Vagina (tissue), 2 donors: ENCODE data around the gene PRTN3. TPM values are rescaled to one million over a fixed set of nuclear protein-coding genes. Genes with fewer than 3 reads are reported as not detected.

Experiments
- DNase-seq, 2 donors: peaks; one replicate each; pipeline ENCODE4 v3.0.0-alpha.2; 2017; ENCODE audit errors: extremely low spot score in 2 of 2
- H3K27ac ChIP-seq: fragments of 200-600 bp; sonication (generic); one replicate; pipeline ENCODE4 v1.5.1; 2019
- H3K27me3 ChIP-seq: fragments of 200-600 bp; sonication (generic); one replicate; pipeline ENCODE4 v1.5.1; 2019
- H3K36me3 ChIP-seq, 2 donors: fragments of 200-600 bp; sonication (generic); one replicate each; pipeline ENCODE4 v1.5.1; 2017 to 2019
- H3K4me1 ChIP-seq: fragments of 200-600 bp; sonication (generic); one replicate; pipeline ENCODE4 v1.5.1; 2019
- H3K4me3 ChIP-seq, 2 donors: fragments of 200-600 bp; sonication (generic); 1 replicate in 1 of 2; 2 replicates in 1 of 2; pipeline ENCODE4 v1.5.1; 2016 to 2019
- H3K9me3 ChIP-seq: fragments of 200-600 bp; sonication (generic); one replicate; pipeline ENCODE4 v1.5.1; 2019
- POLR2A ChIP-seq, 2 donors: fragments of 450-650 bp; IDR thresholded peaks; one replicate each; pipeline ENCODE4 v1.6.1; 2017; ENCODE audit warnings: antibody characterized with exemption in 2 of 2, mild to moderate bottlenecking in 2 of 2, moderate library complexity in 2 of 2
- POLR2AphosphoS5 ChIP-seq, 2 donors: sonication (generic); formaldehyde crosslinking; IDR thresholded peaks; one replicate each; pipeline ENCODE4 v1.9.0; 2017; ENCODE audit warnings: antibody characterized with exemption in 2 of 2, mild to moderate bottlenecking in 2 of 2, low read depth in 1 of 2; ENCODE audit not compliant: insufficient read depth in 1 of 2
- intact Hi-C: fragments of 100-400 bp; cut with DNase I; formaldehyde crosslinking; loops from one replicate; pipeline ENCODE4 v1.15.1; 2023
- total RNA-seq: library from RNA; depleted of rRNA; stranded (reverse); fragments of >200 nt; gene quantifications from one replicate; pipeline ENCODE4 v1.2.3, GENCODE V29; 2016
- TF ChIP-seq, protein P1 (sequence below), 3 experiments: fragments of 450-650 bp in 2 of 3; fragments of 200-600 bp in 1 of 3; sonication (generic) in 1 of 3; IDR thresholded peaks; one replicate each; pipeline ENCODE4 v1.5.1; 2017 to 2019; ENCODE audit warnings: antibody characterized with exemption in 3 of 3, mild to moderate bottlenecking in 2 of 3, moderate library complexity in 2 of 3

Gene PRTN3, protein sequence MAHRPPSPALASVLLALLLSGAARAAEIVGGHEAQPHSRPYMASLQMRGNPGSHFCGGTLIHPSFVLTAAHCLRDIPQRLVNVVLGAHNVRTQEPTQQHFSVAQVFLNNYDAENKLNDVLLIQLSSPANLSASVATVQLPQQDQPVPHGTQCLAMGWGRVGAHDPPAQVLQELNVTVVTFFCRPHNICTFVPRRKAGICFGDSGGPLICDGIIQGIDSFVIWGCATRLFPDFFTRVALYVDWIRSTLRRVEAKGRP
- not detected for total RNA-seq

DNA sequence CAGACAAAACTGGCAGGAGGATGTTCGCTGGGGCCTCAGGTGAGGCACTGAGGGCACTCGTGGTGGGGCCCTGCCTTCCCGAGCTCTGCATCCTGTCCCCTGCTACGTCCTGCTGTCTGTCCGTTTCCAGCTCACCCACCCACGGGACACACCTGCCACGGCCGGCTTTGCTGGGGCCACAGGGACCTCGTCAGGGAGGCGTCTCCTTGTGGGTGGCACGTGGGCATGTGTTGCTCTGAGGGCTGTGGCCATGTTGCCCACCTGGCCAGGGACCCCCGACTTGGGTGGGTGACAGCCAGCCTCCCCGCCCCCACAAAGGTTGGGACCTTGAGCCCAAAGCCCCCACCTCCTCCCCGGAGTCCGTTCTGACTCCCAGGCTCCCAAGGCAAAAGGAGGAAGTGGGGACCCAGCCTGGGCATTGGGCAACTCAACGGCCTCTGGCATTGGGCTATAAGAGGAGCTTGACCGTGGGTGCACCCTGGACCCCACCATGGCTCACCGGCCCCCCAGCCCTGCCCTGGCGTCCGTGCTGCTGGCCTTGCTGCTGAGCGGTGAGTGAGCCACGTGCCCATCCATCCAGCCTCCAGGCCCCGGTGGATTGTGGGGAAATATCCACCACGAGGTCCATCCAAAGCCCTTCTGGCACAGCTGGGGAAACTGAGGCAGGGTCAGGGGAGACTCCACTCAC is at the start of gene PRTN3:
Gene PRTN3 (plus strand): TSS at position 481 of the 688 bp plus-strand sequence. CDS start 10 bp downstream, at position 491.
- intact Hi-C loops, result no loop called here
- no peak within 1 kb of the TSS for H3K4me3 ChIP-seq
- H3K27ac ChIP-seq, result no peak within 1 kb of the TSS
- peaks cover 17% of the 10 kb centered on the region for H3K4me1 ChIP-seq
- no peak for DNase-seq
- no peaks in the 10 kb centered on the region for H3K9me3 ChIP-seq
- H3K36me3 ChIP-seq, result no peaks in the 10 kb centered on the region
- TF ChIP-seq POLR2A (IDR thresholded peaks at IDR 0.05) (no peak), POLR2AphosphoS5 (IDR thresholded peaks at IDR 0.05; ENCODE audit: insufficient read depth in 1 of 2, low read depth in 1 of 2) (no peak)
- TF ChIP-seq, protein P1, sequence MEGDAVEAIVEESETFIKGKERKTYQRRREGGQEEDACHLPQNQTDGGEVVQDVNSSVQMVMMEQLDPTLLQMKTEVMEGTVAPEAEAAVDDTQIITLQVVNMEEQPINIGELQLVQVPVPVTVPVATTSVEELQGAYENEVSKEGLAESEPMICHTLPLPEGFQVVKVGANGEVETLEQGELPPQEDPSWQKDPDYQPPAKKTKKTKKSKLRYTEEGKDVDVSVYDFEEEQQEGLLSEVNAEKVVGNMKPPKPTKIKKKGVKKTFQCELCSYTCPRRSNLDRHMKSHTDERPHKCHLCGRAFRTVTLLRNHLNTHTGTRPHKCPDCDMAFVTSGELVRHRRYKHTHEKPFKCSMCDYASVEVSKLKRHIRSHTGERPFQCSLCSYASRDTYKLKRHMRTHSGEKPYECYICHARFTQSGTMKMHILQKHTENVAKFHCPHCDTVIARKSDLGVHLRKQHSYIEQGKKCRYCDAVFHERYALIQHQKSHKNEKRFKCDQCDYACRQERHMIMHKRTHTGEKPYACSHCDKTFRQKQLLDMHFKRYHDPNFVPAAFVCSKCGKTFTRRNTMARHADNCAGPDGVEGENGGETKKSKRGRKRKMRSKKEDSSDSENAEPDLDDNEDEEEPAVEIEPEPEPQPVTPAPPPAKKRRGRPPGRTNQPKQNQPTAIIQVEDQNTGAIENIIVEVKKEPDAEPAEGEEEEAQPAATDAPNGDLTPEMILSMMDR (IDR thresholded peaks at IDR 0.05), result no peak
- no peaks in the 10 kb centered on the region for H3K27me3 ChIP-seq

DNA sequence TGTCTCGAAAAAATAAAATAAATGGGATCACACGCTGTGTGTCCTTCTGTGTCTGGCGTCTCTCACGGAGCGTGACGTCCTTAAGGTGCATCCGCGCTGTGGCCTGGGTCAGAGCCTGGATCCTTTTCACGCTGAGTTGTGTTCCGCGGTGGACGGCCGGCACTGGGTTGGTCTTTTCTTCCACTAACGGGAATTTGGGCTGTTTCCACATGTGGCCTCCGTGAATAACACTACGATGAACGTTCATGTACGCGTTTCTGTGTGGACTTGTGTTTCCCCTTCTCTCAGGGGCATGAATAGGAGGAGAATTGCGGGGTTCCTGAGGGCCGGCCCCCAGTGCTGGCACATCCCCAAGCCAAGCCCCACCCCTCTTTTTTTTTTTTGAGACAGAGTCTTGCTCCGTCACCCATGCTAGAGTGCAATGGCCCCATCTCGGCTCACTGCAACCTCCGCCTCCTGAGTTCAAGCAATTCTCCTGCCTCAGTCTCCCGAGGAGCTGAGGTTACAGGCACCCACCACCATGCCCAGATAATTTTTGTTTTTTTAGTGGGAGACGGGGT is 49.7 kb upstream of the PRTN3 start:
- Histone ChIP-seq H3K4me1 (peaks cover 25% of the 10 kb centered on the region), H3K27ac (no peak overlapping the region), H3K27me3 (no peaks in the 10 kb centered on the region), H3K4me3 (no peak overlapping the region), H3K36me3 (no peaks in the 10 kb centered on the region), H3K9me3 (no peaks in the 10 kb centered on the region)
- no peak for DNase-seq
- TF ChIP-seq POLR2A (IDR thresholded peaks at IDR 0.05), result no peak
- TF ChIP-seq POLR2AphosphoS5 (IDR thresholded peaks at IDR 0.05; ENCODE audit: insufficient read depth in 1 of 2, low read depth in 1 of 2), result no peak
- TF ChIP-seq, protein P1 (IDR thresholded peaks at IDR 0.05), result no peak
- intact Hi-C loops, result no loop called here

DNA sequence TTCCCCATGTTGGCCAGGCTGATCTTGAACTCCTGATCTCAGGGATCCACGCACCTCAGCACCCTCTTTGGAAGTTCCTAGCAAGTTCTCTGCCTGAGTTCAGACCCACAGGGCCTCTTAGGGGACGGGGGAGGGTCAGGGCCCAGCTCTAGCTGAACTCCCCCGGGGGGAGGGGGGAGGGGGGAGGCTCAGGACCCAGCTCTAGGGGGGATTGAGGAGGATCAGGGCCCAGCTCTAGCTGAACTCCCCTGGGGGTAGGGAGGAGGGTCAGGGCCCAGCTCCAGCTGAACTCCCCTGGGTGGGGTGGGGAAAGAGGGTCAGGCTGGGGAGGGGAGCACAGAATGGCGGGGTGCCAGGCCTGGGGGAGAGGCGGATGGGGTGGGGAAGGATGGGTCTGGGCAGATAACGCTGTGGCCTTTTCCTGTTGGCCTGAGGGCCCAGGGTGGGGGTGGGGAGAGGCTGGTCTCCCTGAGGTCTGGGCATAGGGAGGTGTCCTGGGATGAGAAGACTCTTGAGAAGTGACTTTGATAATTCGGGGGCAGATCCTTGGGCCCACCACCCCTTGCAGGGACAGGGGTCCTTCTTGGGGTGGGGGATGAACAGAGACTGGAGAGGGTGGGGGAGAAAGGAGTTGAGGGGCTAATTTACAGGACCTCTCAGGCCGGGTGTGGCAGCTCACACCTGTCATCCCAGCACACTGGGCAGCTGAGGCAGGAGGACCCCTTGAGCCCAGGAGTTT is 49.1 kb upstream of the PRTN3 start:
- TF ChIP-seq POLR2A (IDR thresholded peaks at IDR 0.05) (no peak), POLR2AphosphoS5 (IDR thresholded peaks at IDR 0.05; ENCODE audit: insufficient read depth in 1 of 2, low read depth in 1 of 2) (no peak)
- TF ChIP-seq, protein P1 (IDR thresholded peaks at IDR 0.05), result no peak
- no peaks in the 10 kb centered on the region for H3K9me3 ChIP-seq
- intact Hi-C loops, result no loop called here
- no peak for DNase-seq
- H3K27me3 ChIP-seq, result no peaks in the 10 kb centered on the region
- no peaks in the 10 kb centered on the region for H3K36me3 ChIP-seq
- H3K4me3 ChIP-seq, result no peak overlapping the region
- H3K27ac ChIP-seq, result no peak overlapping the region
- peaks cover 30% of the 10 kb centered on the region for H3K4me1 ChIP-seq

DNA sequence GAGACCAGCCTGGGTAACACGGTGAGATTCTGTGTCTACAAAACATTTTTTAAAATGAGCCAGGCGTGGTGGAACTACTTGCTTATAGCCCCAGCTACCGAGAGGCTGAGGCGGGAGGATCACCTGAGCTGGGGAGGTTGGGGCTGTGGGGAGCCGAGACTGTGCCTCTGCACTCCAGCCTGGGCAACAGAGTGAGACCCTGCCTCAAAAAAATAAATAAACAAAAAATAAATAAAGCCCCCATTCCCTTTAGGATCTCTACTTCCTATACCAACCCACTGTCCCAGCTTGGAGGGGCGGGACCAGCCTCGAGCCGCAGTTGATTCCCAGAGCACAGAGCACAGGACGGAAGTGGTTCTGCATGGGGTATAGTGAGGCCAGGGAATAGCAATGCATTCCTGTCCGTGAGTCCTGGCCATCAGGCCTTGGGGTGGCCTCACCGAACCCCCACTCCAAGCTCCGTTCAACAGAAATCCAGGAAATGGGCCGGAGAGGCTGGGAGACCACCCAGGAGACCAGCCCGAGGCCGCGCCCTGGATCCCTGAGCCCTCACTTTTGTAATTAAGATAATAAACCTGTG is 48.4 kb upstream of the PRTN3 start:
- peaks cover 30% of the 10 kb centered on the region for H3K4me1 ChIP-seq
- no peak overlapping the region for H3K4me3 ChIP-seq
- no peak for DNase-seq
- intact Hi-C loops, result no loop called here
- no peak for TF ChIP-seq POLR2A (IDR thresholded peaks at IDR 0.05)
- TF ChIP-seq, protein P1 (IDR thresholded peaks at IDR 0.05), result no peak
- TF ChIP-seq POLR2AphosphoS5 (IDR thresholded peaks at IDR 0.05; ENCODE audit: insufficient read depth in 1 of 2, low read depth in 1 of 2), result no peak
- H3K9me3 ChIP-seq, result no peaks in the 10 kb centered on the region
- H3K36me3 ChIP-seq, result no peaks in the 10 kb centered on the region
- H3K27ac ChIP-seq, result no peak overlapping the region
- H3K27me3 ChIP-seq, result no peaks in the 10 kb centered on the region
